Dendritic cell treated with granulocyte-macrophage colony-stimulating factor and Interleukin-4, amounts not matched to agents 40 ng/mL and 50 ng/mL, for 4 days (primary cell): ENCODE data around the gene SSX5.
"Not testable (repeated sequence)": the region's sequence is repeated elsewhere in the genome, so short reads cannot be mapped to it uniquely, and the experiment has no call there.

Source experiments
- H3K27ac Mint-ChIP-seq: one replicate; pipeline ENCODE4 v1.8.0; 2022; ENCODE audit warnings: mild to moderate bottlenecking, mixed read lengths
- H3K27me3 Mint-ChIP-seq: one replicate; pipeline ENCODE4 v1.8.0; 2022; ENCODE audit warnings: mild to moderate bottlenecking, mixed read lengths
- H3K36me3 Mint-ChIP-seq: one replicate; pipeline ENCODE4 v1.8.0; 2022; ENCODE audit warnings: low read depth, mixed read lengths
- H3K4me1 Mint-ChIP-seq: one replicate; pipeline ENCODE4 v1.8.0; 2022; ENCODE audit warnings: low read depth, mixed read lengths
- H3K4me3 Mint-ChIP-seq: one replicate; pipeline ENCODE4 v1.8.0; 2022; ENCODE audit warnings: mild to moderate bottlenecking, moderate library complexity, mixed read lengths
- H3K9me3 Mint-ChIP-seq: one replicate; pipeline ENCODE4 v1.8.0; 2022; ENCODE audit warnings: mixed read lengths
- intact Hi-C: fragments of 100-400 bp; cut with micrococcal nuclease; formaldehyde crosslinking; loops from one replicate; pipeline ENCODE4 v1.15.0; 2022

SSX5 gene

GRCh38 chrX:48196745-48197201 is at the start of gene SSX5:
Gene SSX5, minus strand, starts transcription at chrX:48196795. Its CDS starts 1,437 bp downstream, at chrX:48195358.
- H3K27me3 Mint-ChIP-seq: no peaks in the 10 kb centered on the region
- no peaks in the 10 kb centered on the region for H3K4me1 Mint-ChIP-seq
- H3K36me3 Mint-ChIP-seq: no peaks in the 10 kb centered on the region
- no peaks in the 10 kb centered on the region for H3K9me3 Mint-ChIP-seq
- intact Hi-C loops: no loop called here
- H3K4me3 Mint-ChIP-seq: no peak within 1 kb of the TSS
- H3K27ac Mint-ChIP-seq: no peak within 1 kb of the TSS

- H3K27me3 Mint-ChIP-seq, H3K4me1 Mint-ChIP-seq, H3K27ac Mint-ChIP-seq, H3K9me3 Mint-ChIP-seq, H3K4me3 Mint-ChIP-seq, intact Hi-C loops, H3K36me3 Mint-ChIP-seq: not testable (repeated sequence)
Observed at GRCh38 chrX:48224196-48224595, 27.6 kb upstream of the SSX5 start.

- H3K4me3 Mint-ChIP-seq, H3K27ac Mint-ChIP-seq, H3K4me1 Mint-ChIP-seq, H3K36me3 Mint-ChIP-seq, intact Hi-C loops, H3K9me3 Mint-ChIP-seq, H3K27me3 Mint-ChIP-seq: not testable (repeated sequence)
Observed at GRCh38 chrX:48214341-48214740, 17.7 kb upstream of the SSX5 start.

GRCh38 chrX:48190024-48190423 is 6.6 kb downstream of the SSX5 start:
- H3K4me3 Mint-ChIP-seq, H3K27ac Mint-ChIP-seq, H3K9me3 Mint-ChIP-seq, H3K27me3 Mint-ChIP-seq, H3K36me3 Mint-ChIP-seq, intact Hi-C loops, H3K4me1 Mint-ChIP-seq: not testable (repeated sequence)

GRCh38 chrX:48181882-48182281 is 14.7 kb downstream of the SSX5 start:
- H3K27ac Mint-ChIP-seq, H3K4me3 Mint-ChIP-seq, intact Hi-C loops, H3K36me3 Mint-ChIP-seq, H3K9me3 Mint-ChIP-seq, H3K27me3 Mint-ChIP-seq, H3K4me1 Mint-ChIP-seq: not testable (repeated sequence)

GRCh38 chrX:48180811-48181210 is 15.8 kb downstream of the SSX5 start:
- intact Hi-C loops: no loop called here
- H3K9me3 Mint-ChIP-seq: no peaks in the 10 kb centered on the region
- no peaks in the 10 kb centered on the region for H3K4me1 Mint-ChIP-seq
- H3K27ac Mint-ChIP-seq: no peak overlapping the region
- H3K36me3 Mint-ChIP-seq: no peaks in the 10 kb centered on the region
- peaks cover 2% of the 10 kb centered on the region for H3K27me3 Mint-ChIP-seq
- H3K4me3 Mint-ChIP-seq: no peak overlapping the region

- Mint-ChIP-seq H3K4me1 (no peaks in the 10 kb centered on the region), H3K4me3 (no peak overlapping the region), H3K9me3 (no peaks in the 10 kb centered on the region), H3K27me3 (peaks cover 2% of the 10 kb centered on the region), H3K27ac (no peak overlapping the region), H3K36me3 (no peaks in the 10 kb centered on the region)
- intact Hi-C loops: no loop called here
Observed at GRCh38 chrX:48179691-48180090, 16.9 kb downstream of the SSX5 start.

GRCh38 chrX:48166322-48166721 is 30.3 kb downstream of the SSX5 start:
- H3K27me3 Mint-ChIP-seq, H3K9me3 Mint-ChIP-seq, H3K27ac Mint-ChIP-seq, H3K4me1 Mint-ChIP-seq, H3K4me3 Mint-ChIP-seq, H3K36me3 Mint-ChIP-seq, intact Hi-C loops: not testable (repeated sequence)

- H3K27ac Mint-ChIP-seq: no peak overlapping the region
Observed at GRCh38 chrX:48165241-48165640, 31.4 kb downstream of the SSX5 start.

GRCh38 chrX:48156014-48156413 is 40.6 kb downstream of the SSX5 start:
- Mint-ChIP-seq H3K27me3 (peaks cover 1% of the 10 kb centered on the region), H3K9me3 (no peaks in the 10 kb centered on the region), H3K36me3 (no peaks in the 10 kb centered on the region), H3K4me1 (no peaks in the 10 kb centered on the region), H3K27ac (no peak overlapping the region), H3K4me3 (no peak overlapping the region)
- intact Hi-C loops: no loop called here

More at GRCh38 chrX:48165241-48165640, 31.4 kb downstream of the SSX5 start:
- Mint-ChIP-seq H3K4me3 (no peak overlapping the region), H3K36me3 (no peaks in the 10 kb centered on the region), H3K27me3 (no peaks in the 10 kb centered on the region), H3K4me1 (no peaks in the 10 kb centered on the region), H3K9me3 (no peaks in the 10 kb centered on the region)
- intact Hi-C loops: no loop called here

- Mint-ChIP-seq H3K36me3 (no peaks in the 10 kb centered on the region), H3K4me3 (no peak overlapping the region), H3K4me1 (no peaks in the 10 kb centered on the region), H3K27ac (no peak overlapping the region), H3K27me3 (peaks cover 1% of the 10 kb centered on the region), H3K9me3 (no peaks in the 10 kb centered on the region)
- intact Hi-C loops: no loop called here
Observed at GRCh38 chrX:48154796-48155195, 41.8 kb downstream of the SSX5 start.

GRCh38 chrX:48153769-48154168 is 42.8 kb downstream of the SSX5 start:
- no peak overlapping the region for H3K27ac Mint-ChIP-seq
- H3K27me3 Mint-ChIP-seq: peaks cover 1% of the 10 kb centered on the region
- H3K9me3 Mint-ChIP-seq: no peaks in the 10 kb centered on the region
- no peak overlapping the region for H3K4me3 Mint-ChIP-seq
- H3K36me3 Mint-ChIP-seq: no peaks in the 10 kb centered on the region
- no peaks in the 10 kb centered on the region for H3K4me1 Mint-ChIP-seq
- intact Hi-C loops: no loop called here

- H3K36me3 Mint-ChIP-seq, H3K27ac Mint-ChIP-seq, H3K27me3 Mint-ChIP-seq, H3K4me3 Mint-ChIP-seq, H3K9me3 Mint-ChIP-seq, H3K4me1 Mint-ChIP-seq, intact Hi-C loops: not testable (repeated sequence)
Observed at GRCh38 chrX:48142697-48143096, 53.9 kb downstream of the SSX5 start.

- H3K9me3 Mint-ChIP-seq, H3K36me3 Mint-ChIP-seq, intact Hi-C loops, H3K27ac Mint-ChIP-seq, H3K27me3 Mint-ChIP-seq, H3K4me3 Mint-ChIP-seq, H3K4me1 Mint-ChIP-seq: not testable (repeated sequence)
Observed at GRCh38 chrX:48141810-48142508, 54.6 kb downstream of the SSX5 start.

- H3K27ac Mint-ChIP-seq, H3K27me3 Mint-ChIP-seq, H3K9me3 Mint-ChIP-seq, H3K4me3 Mint-ChIP-seq, H3K4me1 Mint-ChIP-seq, H3K36me3 Mint-ChIP-seq, intact Hi-C loops: not testable (repeated sequence)
Observed at GRCh38 chrX:48139076-48139475, 57.5 kb downstream of the SSX5 start.
